ENCODE results near the gene ISYNA1. TPM values are rescaled to one million over a fixed set of nuclear protein-coding genes. Genes with fewer than 3 reads are reported as not detected.

ISYNA1 gene
- total and polyA plus RNA-seq, 2 of the 4 experiments (the other 2 are of a cell fraction) = 3.4 to 24.7 TPM

DNA sequence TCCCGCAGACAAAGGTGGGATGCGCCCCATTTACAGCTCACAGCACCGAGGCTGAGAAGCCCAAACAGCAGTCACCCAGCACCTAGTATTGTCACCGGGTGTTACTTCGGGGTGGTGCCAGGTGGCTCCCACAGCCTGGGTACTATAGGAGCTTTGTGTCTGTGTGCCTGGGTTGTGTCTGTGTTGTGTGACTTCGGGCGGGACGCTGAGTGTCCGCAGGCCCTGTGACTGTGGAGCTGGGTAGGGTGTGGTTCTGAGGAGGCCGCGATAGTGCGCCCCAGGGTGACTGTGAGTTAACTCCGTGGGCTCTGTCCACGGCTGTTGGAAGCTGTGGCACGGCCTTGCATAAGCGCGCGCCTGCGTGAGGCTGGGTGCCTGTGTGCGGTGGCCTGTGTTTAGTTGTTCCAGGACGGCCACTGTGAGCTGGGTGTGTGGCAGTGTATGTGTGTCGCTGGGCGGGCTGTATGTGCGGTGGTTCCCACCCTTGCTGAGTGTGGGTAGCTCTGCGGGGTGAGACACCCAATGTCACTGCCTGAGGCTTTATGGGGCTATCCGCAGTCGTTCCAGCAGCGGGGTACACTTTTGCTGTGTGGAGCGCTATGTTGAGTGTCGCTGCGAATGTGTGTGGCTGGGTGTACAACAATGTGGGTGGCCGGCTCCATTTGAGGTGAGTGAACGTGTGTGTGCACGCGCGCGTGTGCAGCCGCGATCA, 19.3 kb downstream of the ISYNA1 start (continued):
- TF ChIP-seq FOS (IDR thresholded peaks at IDR 0.05; ENCODE audit: low read depth, low read length) (no peak), BHLHE40 (IDR thresholded peaks at IDR 0.05; ENCODE audit: low read depth, low read length) (no peak)

GRCh38 chr19:18418029-18418482, 19.9 kb downstream of the ISYNA1 start:
- BruUV-seq (replicated peaks) = no TSS peak
- TF ChIP-seq MXI1 (IDR thresholded peaks at IDR 0.05; ENCODE audit: borderline replicate concordance, low read depth, low read length) = no peak
- TF ChIP-seq ELK1 (IDR thresholded peaks at IDR 0.05; ENCODE audit: borderline replicate concordance, low read depth, low read length) = no peak
- TF ChIP-seq BHLHE40 (IDR thresholded peaks at IDR 0.05; ENCODE audit: low read depth, low read length) = peak; percentile 81
- TF ChIP-seq, protein P1, sequence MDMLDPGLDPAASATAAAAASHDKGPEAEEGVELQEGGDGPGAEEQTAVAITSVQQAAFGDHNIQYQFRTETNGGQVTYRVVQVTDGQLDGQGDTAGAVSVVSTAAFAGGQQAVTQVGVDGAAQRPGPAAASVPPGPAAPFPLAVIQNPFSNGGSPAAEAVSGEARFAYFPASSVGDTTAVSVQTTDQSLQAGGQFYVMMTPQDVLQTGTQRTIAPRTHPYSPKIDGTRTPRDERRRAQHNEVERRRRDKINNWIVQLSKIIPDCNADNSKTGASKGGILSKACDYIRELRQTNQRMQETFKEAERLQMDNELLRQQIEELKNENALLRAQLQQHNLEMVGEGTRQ (IDR thresholded peaks at IDR 0.05; ENCODE audit: low read depth, low read length) = peak; percentile 35; the same call in 1 of the 2 replicates
- TF ChIP-seq RAD21 (IDR thresholded peaks at IDR 0.05; ENCODE audit: low read length) = no peak
- no peak for TF ChIP-seq MAZ (IDR thresholded peaks at IDR 0.05; ENCODE audit: borderline replicate concordance, low read depth, low read length)
- TF ChIP-seq RFX5 (IDR thresholded peaks at IDR 0.05; ENCODE audit: low read depth, low read length) = no peak
- TF ChIP-seq, protein P2, sequence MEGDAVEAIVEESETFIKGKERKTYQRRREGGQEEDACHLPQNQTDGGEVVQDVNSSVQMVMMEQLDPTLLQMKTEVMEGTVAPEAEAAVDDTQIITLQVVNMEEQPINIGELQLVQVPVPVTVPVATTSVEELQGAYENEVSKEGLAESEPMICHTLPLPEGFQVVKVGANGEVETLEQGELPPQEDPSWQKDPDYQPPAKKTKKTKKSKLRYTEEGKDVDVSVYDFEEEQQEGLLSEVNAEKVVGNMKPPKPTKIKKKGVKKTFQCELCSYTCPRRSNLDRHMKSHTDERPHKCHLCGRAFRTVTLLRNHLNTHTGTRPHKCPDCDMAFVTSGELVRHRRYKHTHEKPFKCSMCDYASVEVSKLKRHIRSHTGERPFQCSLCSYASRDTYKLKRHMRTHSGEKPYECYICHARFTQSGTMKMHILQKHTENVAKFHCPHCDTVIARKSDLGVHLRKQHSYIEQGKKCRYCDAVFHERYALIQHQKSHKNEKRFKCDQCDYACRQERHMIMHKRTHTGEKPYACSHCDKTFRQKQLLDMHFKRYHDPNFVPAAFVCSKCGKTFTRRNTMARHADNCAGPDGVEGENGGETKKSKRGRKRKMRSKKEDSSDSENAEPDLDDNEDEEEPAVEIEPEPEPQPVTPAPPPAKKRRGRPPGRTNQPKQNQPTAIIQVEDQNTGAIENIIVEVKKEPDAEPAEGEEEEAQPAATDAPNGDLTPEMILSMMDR (conservative IDR thresholded peaks at IDR 0.05; ENCODE audit: low read depth, low read length) = no peak
- Histone ChIP-seq H3K4me1 (ENCODE audit: control insufficient read depth, insufficient read depth, low read length) (peaks cover 37% of the 10 kb centered on the region), H3K23ac (ENCODE audit: low read depth, low read length) (peak overlapping the region; percentile 63), H3K79me1 (ENCODE audit: low read depth in 1 of 2, low read length in 2 of 2) (peaks cover 0 to 42% of the 10 kb centered on the region in 2 experiments; a peak in 3 of 4 replicates), H4K5ac (ENCODE audit: low read depth, low read length) (peak overlapping the region; percentile 91), H3K9ac (ENCODE audit: low read depth, low read length) (peak overlapping the region; percentile 58), H3K56ac (ENCODE audit: extremely low read depth, insufficient read depth, low read length) (0 out of 2 replicates have a peak overlapping the region, but pooled peaks have one; percentile 32), H2BK120ac (ENCODE audit: low read depth, low read length) (peak overlapping the region; percentile 86), H2AK9ac (replicated peaks; ENCODE audit: low read depth, low read length, poor library complexity) (peak overlapping the region; percentile 99), H4K20me1 (ENCODE audit: insufficient read depth, low read length) (peaks cover 28% of the 10 kb centered on the region), H4K8ac (ENCODE audit: low read depth in 2 of 2, low read length in 2 of 2) (peak overlapping the region; percentile 88 to 100), H2BK15ac (ENCODE audit: low read depth, low read length) (peak overlapping the region; percentile 87; the same call in 1 of the 3 replicates), H3K14ac (replicated peaks; ENCODE audit: low read depth, low read length) (peak overlapping the region; percentile 79), H3K27ac (ENCODE audit: insufficient read depth, low read length) (peak overlapping the region; percentile 90), H3K27me3 (ENCODE audit: control insufficient read depth, insufficient read depth, low read length) (no peaks in the 10 kb centered on the region), H3K18ac (ENCODE audit: low read depth, low read length) (peak overlapping the region; percentile 52), H2AFZ (replicated peaks; ENCODE audit: low read length, poor library complexity) (peak overlapping the region; percentile 97), H2AK5ac (ENCODE audit: low read depth, low read length) (peak overlapping the region; percentile 94), H4K91ac (ENCODE audit: insufficient read depth, low read depth, low read length) (peak overlapping the region; percentile 91), H3K4ac (ENCODE audit: low read depth, low read length) (peak overlapping the region; percentile 96), H3K4me3 (ENCODE audit: insufficient read depth, low read depth, low read length) (peak overlapping the region; percentile 2; the same call in 1 of the 2 replicates), H3K4me2 (ENCODE audit: low read depth, low read length) (peak overlapping the region; percentile 59), H3K9me3 (ENCODE audit: control insufficient read depth, insufficient read depth, low read length) (no peaks in the 10 kb centered on the region), H2BK5ac (ENCODE audit: low read depth, low read length, poor library complexity, severe bottlenecking) (peak overlapping the region; percentile 71), H3K9me1 (ENCODE audit: insufficient read depth, low read length) (peaks cover 16% of the 10 kb centered on the region; the same call in 1 of the 2 replicates), H2BK20ac (ENCODE audit: low read depth, low read length) (peak overlapping the region; percentile 79), H3K36me3 (ENCODE audit: control insufficient read depth, insufficient read depth, low read length) (no peaks in the 10 kb centered on the region)
- in situ Hi-C loops (cut with MboI; ENCODE audit: low sequenced_read_pairs) (loop anchor here (10.0 kb wide), 2 partner anchors 223 to 303 kb away; partner anchors contain the start of gene MPV17L2), dilution Hi-C loops (cut with HindIII; ENCODE audit: low sequenced_read_pairs, unreplicated experiment) (no loop called here), intact Hi-C loops (cut with micrococcal nuclease) (loop anchor here (5.0 to 10.0 kb wide), 2 partner anchors 141 to 213 kb away; partner anchors contain the start of gene RAB3A)
- ATAC-seq (ENCODE audit: low read depth) = no peak
- POLR2A ChIA-PET (ENCODE audit: unreplicated experiment) = no interaction called here
- CTCF ChIA-PET = interaction anchor here (1.1 kb wide), 1 partner anchor 89 kb away, joined by 3 read pairs; no protein-coding TSS in a partner anchor
- 14% methylated on average over 14 of the region's 30 CpGs; no CpG with 5 or more reads in 1 of the 2 experiments for WGBS, 2 experiments (ENCODE audit: extremely low coverage in 2 of 2, insufficient read length in 1 of 2)
- no peak for DNase-seq
